GM13977 (cell line): ENCODE results near the gene PLPPR5.

Experiments used
- DNase-seq: peaks from one replicate; pipeline ENCODE4 v3.0.0; 2012; ENCODE audit warnings: low spot score
- in situ Hi-C: fragments of 300-500 bp; cut with MboI; formaldehyde crosslinking; loops from one replicate; pipeline ENCODE4 v1.12.0; 2022; ENCODE audit warnings: low sequenced_read_pairs, low pct_unique_long_range_greater_than_20kb, mixed read lengths, inconsistent platforms; ENCODE audit not compliant: unreplicated experiment
- TF ChIP-seq, protein P1 (sequence below): IDR thresholded peaks from 2 replicates; pipeline ENCODE4 v1.5.1; 2012; ENCODE audit warnings: mild to moderate bottlenecking, control low read depth; ENCODE audit not compliant: insufficient read depth; ENCODE audit errors: extremely low read depth, missing control alignments

Gene PLPPR5

DNA sequence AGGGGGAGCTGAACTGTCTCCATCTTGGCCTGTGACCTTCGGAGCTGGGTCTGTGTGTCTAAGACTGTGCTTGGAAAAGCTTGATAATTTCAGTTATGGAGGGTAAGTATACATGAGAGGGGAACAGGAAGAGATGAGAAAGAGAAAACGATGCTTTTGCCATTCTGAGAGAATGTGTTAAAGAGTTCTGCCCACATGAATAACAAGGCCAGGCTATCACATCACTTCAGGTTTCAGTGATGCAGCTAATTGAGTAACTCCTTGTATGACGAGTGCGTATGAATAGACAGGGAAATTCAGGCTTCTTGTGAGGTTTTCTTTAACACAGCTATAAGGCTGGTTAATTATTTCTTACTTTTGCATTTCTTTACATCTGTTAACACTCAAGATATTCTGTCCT is 81.0 kb downstream of the PLPPR5 start:
- TF ChIP-seq, protein P1, sequence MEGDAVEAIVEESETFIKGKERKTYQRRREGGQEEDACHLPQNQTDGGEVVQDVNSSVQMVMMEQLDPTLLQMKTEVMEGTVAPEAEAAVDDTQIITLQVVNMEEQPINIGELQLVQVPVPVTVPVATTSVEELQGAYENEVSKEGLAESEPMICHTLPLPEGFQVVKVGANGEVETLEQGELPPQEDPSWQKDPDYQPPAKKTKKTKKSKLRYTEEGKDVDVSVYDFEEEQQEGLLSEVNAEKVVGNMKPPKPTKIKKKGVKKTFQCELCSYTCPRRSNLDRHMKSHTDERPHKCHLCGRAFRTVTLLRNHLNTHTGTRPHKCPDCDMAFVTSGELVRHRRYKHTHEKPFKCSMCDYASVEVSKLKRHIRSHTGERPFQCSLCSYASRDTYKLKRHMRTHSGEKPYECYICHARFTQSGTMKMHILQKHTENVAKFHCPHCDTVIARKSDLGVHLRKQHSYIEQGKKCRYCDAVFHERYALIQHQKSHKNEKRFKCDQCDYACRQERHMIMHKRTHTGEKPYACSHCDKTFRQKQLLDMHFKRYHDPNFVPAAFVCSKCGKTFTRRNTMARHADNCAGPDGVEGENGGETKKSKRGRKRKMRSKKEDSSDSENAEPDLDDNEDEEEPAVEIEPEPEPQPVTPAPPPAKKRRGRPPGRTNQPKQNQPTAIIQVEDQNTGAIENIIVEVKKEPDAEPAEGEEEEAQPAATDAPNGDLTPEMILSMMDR, result no peak
- in situ Hi-C loops, result no loop called here

DNA sequence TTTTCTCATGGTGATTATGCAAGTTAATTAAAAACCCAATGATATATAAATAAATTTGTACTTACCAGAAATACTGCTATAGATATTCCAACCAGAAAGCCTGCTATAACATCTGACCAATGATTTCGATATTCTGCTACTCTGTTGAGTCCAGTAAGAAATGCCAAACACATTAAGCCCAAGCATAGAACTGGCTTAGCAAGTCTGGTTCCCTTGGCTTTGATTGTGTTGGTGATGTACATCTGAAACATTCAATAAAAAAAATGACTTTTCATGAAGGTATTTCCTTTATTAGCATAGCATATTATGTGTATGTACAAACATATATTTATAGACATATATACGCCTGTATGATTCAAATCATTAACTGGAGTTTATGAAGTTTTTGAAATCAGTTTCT is 82.8 kb downstream of the PLPPR5 start:
- in situ Hi-C loops, result no loop called here
- TF ChIP-seq, protein P1, result no peak
- DNase-seq, result no peak

More for the DNA sequence above, 81.0 kb downstream of the PLPPR5 start:
- no peak for DNase-seq

DNA sequence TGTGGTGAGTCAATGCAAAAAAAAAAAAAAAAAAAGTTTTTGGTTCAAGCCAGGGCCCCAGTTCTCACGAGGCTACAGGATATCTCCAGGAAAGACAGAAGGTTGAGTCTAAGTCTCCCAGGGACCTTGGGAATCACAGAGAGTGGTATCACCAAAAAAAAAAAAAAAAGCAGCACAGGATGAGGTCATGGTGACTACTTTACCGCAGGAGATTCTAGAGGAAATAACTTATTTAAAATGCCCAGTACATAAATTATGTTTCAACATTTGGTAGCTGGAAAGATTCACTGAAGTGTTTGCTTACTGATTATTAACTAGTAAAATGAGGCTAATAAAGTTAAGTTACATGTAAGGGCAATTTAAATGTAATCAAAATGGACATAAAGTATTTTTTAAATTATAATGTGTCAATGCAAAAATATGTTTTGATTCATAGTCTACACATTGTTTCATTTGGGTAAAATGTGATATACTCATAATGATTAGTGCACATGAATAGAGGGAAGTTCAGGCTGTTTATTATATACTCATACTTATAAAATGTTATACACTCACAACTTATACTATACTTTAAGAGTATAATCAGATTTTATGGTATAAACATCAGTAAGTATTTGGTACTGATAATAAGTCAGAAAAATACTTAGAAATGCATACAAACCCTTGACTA is 84.1 kb downstream of the PLPPR5 start:
- in situ Hi-C loops, result no loop called here
- DNase-seq, result no peak
- TF ChIP-seq, protein P1, result no peak

DNA sequence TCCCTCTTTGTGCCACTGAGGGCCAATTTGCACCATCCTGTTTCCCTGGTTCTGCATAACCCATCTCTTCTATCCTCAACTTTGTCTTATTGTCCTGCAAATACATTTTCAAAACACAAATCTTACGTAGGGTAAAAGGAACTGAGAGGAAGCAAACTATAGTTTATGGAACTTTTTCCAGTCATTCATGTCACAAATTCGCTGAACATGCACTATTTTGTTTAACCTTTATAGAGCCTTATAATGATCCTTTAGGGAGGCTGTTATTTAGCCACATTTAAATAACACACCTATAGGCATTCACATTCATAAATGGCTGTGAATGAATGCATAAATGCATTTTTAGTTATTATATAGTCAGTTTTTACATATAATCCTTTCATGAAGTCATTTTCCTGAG is 85.0 kb downstream of the PLPPR5 start:
- TF ChIP-seq, protein P1, result no peak
- in situ Hi-C loops, result no loop called here
- no peak for DNase-seq

DNA sequence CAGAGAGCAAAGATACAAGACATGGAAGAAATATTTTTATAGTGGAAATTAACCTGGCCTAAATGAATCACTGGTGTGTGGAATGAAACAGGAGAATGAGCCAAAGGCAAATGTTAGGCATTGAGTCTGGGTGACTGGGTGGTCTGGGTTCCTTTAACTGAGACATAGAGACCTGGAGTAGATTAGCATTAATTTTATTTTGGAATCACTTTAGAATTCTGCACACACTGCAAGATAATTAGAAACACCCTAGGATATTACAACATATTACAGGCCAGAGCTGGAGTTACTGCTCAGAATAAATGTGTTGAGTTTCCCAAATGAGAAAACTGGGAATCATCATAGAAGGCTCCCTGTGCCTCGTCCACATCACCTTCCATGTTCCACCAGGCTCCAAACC is 85.5 kb downstream of the PLPPR5 start:
- in situ Hi-C loops, result no loop called here
- TF ChIP-seq, protein P1, result no peak
- no peak for DNase-seq

DNA sequence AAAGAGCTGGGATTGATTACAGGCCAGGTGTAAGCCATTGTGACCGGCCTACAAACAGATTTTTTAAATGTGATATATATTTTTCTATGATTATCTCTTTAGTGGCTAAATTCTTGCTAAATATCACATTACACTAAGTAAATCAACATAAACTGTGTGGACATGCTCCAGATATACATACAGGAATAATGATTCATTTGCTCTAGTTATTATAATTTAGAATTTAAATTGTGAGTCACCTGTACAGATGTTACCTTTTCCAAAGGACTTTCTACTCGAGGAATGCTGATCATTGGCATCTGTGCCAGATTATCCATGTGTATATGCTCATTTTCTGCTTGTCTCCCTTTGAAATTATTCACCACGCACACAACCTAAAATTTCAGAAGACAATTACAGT is 90.1 kb downstream of the PLPPR5 start:
- TF ChIP-seq, protein P1, result no peak
- no peak for DNase-seq
- in situ Hi-C loops, result no loop called here
